ENCODE results near the gene STAB2. TPM values are rescaled to one million over a fixed set of nuclear protein-coding genes. Genes with fewer than 3 reads are reported as not detected.

Gene STAB2
- total and polyA plus RNA-seq, 7 experiments from 2014 or later, result not detected

GRCh38 chr12:103799504-103799856, 212.4 kb downstream of the STAB2 start:
- CTCF ChIA-PET, result no interaction called here
- Mint-ChIP-seq H3K27ac (no peak overlapping the region), H3K4me1 (peaks cover 0 to 5% (median 0%) of the 10 kb centered on the region in 7 donors), H3K9me3 (peaks cover 0 to 3% (median 0%) of the 10 kb centered on the region in 11 donors), H3K4me3 (no peak overlapping the region), H3K36me3 (peaks cover 0 to 65% (median 40%) of the 10 kb centered on the region in 5 donors), H3K27me3 (no peaks in the 10 kb centered on the region)
- no peak overlapping the region for H3K27ac ChIP-seq (ENCODE audit: low read depth, low read length)
- peaks cover 0 to 13% (median 0%) of the 10 kb centered on the region in 3 experiments for H3K36me3 ChIP-seq (ENCODE audit: control insufficient read depth in 2 of 3, insufficient read depth in 3 of 3, low read length in 3 of 3)
- intact Hi-C loops (cut with micrococcal nuclease), result no loop called here
- no peaks in the 10 kb centered on the region for H3K4me1 ChIP-seq (ENCODE audit: control insufficient read depth in 2 of 2, insufficient read depth in 2 of 2, low read length in 2 of 2)
- no peak overlapping the region for H3K4me3 ChIP-seq (ENCODE audit: low read length)
- DNase-seq (no peak), ATAC-seq (peak; percentile 45)
- POLR2A ChIA-PET, result no interaction called here
- no peaks in the 10 kb centered on the region for H3K27me3 ChIP-seq (ENCODE audit: control insufficient read depth in 2 of 2, insufficient read depth in 2 of 2, low read length in 2 of 2)
- H3K9me3 ChIP-seq (ENCODE audit: control insufficient read depth in 2 of 3, low read length in 3 of 3), result no peaks in the 10 kb centered on the region

GRCh38 chr12:103799857-103800771, 213.0 kb downstream of the STAB2 start:
- DNase-seq (no peak), ATAC-seq (peak; percentile 47)
- POLR2A ChIA-PET, result no interaction called here
- Histone ChIP-seq H3K4me1 (ENCODE audit: control insufficient read depth in 2 of 2, insufficient read depth in 2 of 2, low read length in 2 of 2) (no peaks in the 10 kb centered on the region), H3K9me3 (ENCODE audit: control insufficient read depth in 2 of 3, low read length in 3 of 3) (no peaks in the 10 kb centered on the region), H3K36me3 (ENCODE audit: control insufficient read depth in 2 of 3, insufficient read depth in 3 of 3, low read length in 3 of 3) (peaks cover 0 to 10% (median 0%) of the 10 kb centered on the region in 3 experiments), H3K4me3 (ENCODE audit: low read length) (no peak overlapping the region), H3K27ac (ENCODE audit: low read depth, low read length) (no peak overlapping the region), H3K27me3 (ENCODE audit: control insufficient read depth in 2 of 2, insufficient read depth in 2 of 2, low read length in 2 of 2) (no peaks in the 10 kb centered on the region)
- Mint-ChIP-seq H3K27me3 (no peaks in the 10 kb centered on the region), H3K4me1 (peaks cover 0 to 3% (median 0%) of the 10 kb centered on the region in 7 donors), H3K27ac (no peak overlapping the region), H3K9me3 (peaks cover 0 to 3% (median 0%) of the 10 kb centered on the region in 11 donors), H3K4me3 (no peak overlapping the region), H3K36me3 (peaks cover 0 to 62% (median 40%) of the 10 kb centered on the region in 5 donors)
- CTCF ChIA-PET, result no interaction called here
- intact Hi-C loops (cut with micrococcal nuclease), result no loop called here

GRCh38 chr12:103801709-103802585, 214.9 kb downstream of the STAB2 start:
- Mint-ChIP-seq H3K4me1 (peaks cover 0 to 3% (median 0%) of the 10 kb centered on the region in 7 donors), H3K4me3 (no peak overlapping the region), H3K27me3 (no peaks in the 10 kb centered on the region), H3K36me3 (peaks cover 0 to 66% (median 40%) of the 10 kb centered on the region in 5 donors), H3K27ac (no peak overlapping the region), H3K9me3 (peaks cover 0 to 3% (median 0%) of the 10 kb centered on the region in 11 donors)
- intact Hi-C loops (cut with micrococcal nuclease), result no loop called here
- no peaks in the 10 kb centered on the region for H3K27me3 ChIP-seq (ENCODE audit: control insufficient read depth in 2 of 2, insufficient read depth in 2 of 2, low read length in 2 of 2)
- H3K4me1 ChIP-seq (ENCODE audit: control insufficient read depth in 2 of 2, insufficient read depth in 2 of 2, low read length in 2 of 2), result no peaks in the 10 kb centered on the region
- no peak for ATAC-seq
- no peaks in the 10 kb centered on the region for H3K9me3 ChIP-seq (ENCODE audit: control insufficient read depth in 2 of 3, low read length in 3 of 3)
- ChIA-PET CTCF (no interaction called here), POLR2A (no interaction called here)
- H3K27ac ChIP-seq (ENCODE audit: low read depth, low read length), result no peak overlapping the region
- H3K36me3 ChIP-seq (ENCODE audit: control insufficient read depth in 2 of 3, insufficient read depth in 3 of 3, low read length in 3 of 3), result peaks cover 0 to 5% (median 0%) of the 10 kb centered on the region in 3 experiments
- DNase-seq, result no peak
- no peak overlapping the region for H3K4me3 ChIP-seq (ENCODE audit: low read length)

- H3K9me3 Mint-ChIP-seq, result peaks cover 0 to 3% (median 0%) of the 10 kb centered on the region in 11 donors
- Histone ChIP-seq H3K36me3 (ENCODE audit: control insufficient read depth in 2 of 3, insufficient read depth in 3 of 3, low read length in 3 of 3) (peaks cover 0 to 4% (median 0%) of the 10 kb centered on the region in 3 experiments), H3K27ac (ENCODE audit: low read depth, low read length) (no peak overlapping the region), H3K27me3 (ENCODE audit: control insufficient read depth in 2 of 2, insufficient read depth in 2 of 2, low read length in 2 of 2) (no peaks in the 10 kb centered on the region), H3K9me3 (ENCODE audit: control insufficient read depth in 2 of 3, low read length in 3 of 3) (no peaks in the 10 kb centered on the region), H3K4me1 (ENCODE audit: control insufficient read depth in 2 of 2, insufficient read depth in 2 of 2, low read length in 2 of 2) (no peaks in the 10 kb centered on the region), H3K4me3 (ENCODE audit: low read length) (no peak overlapping the region)
- CTCF ChIA-PET, result no interaction called here
- no peak overlapping the region for H3K4me3 Mint-ChIP-seq
- intact Hi-C loops (cut with micrococcal nuclease), result no loop called here
- H3K36me3 Mint-ChIP-seq, result peaks cover 0 to 67% (median 37%) of the 10 kb centered on the region in 5 donors
- POLR2A ChIA-PET, result no interaction called here
- H3K27me3 Mint-ChIP-seq, result no peaks in the 10 kb centered on the region
- H3K4me1 Mint-ChIP-seq, result peaks cover 0 to 5% (median 0%) of the 10 kb centered on the region in 7 donors
- no peak for ATAC-seq
- no peak for DNase-seq
- H3K27ac Mint-ChIP-seq, result no peak overlapping the region
These were observed 215.5 kb downstream of the STAB2 start for GRCh38 chr12:103802586-103802886.

- ATAC-seq, result no peak
- intact Hi-C loops (cut with micrococcal nuclease), result no loop called here
- Mint-ChIP-seq H3K4me3 (no peak overlapping the region), H3K9me3 (peaks cover 0 to 3% (median 0%) of the 10 kb centered on the region in 11 donors), H3K27me3 (no peaks in the 10 kb centered on the region), H3K36me3 (peaks cover 0 to 61% (median 40%) of the 10 kb centered on the region in 5 donors), H3K27ac (no peak overlapping the region), H3K4me1 (peaks cover 0 to 5% (median 0%) of the 10 kb centered on the region in 7 donors)
- DNase-seq, result no peak
- H3K36me3 ChIP-seq (ENCODE audit: control insufficient read depth in 2 of 3, insufficient read depth in 3 of 3, low read length in 3 of 3), result peaks cover 0 to 2% (median 0%) of the 10 kb centered on the region in 3 experiments
- H3K4me1 ChIP-seq (ENCODE audit: control insufficient read depth in 2 of 2, insufficient read depth in 2 of 2, low read length in 2 of 2), result no peaks in the 10 kb centered on the region
- ChIA-PET POLR2A (no interaction called here), CTCF (no interaction called here)
- H3K9me3 ChIP-seq (ENCODE audit: control insufficient read depth in 2 of 3, low read length in 3 of 3), result no peaks in the 10 kb centered on the region
- H3K4me3 ChIP-seq (ENCODE audit: low read length), result no peak overlapping the region
- no peak overlapping the region for H3K27ac ChIP-seq (ENCODE audit: low read depth, low read length)
- no peaks in the 10 kb centered on the region for H3K27me3 ChIP-seq (ENCODE audit: control insufficient read depth in 2 of 2, insufficient read depth in 2 of 2, low read length in 2 of 2)
These were observed 216.8 kb downstream of the STAB2 start for GRCh38 chr12:103803847-103804246.

GRCh38 chr12:103805655-103806360, 218.7 kb downstream of the STAB2 start:
- POLR2A ChIA-PET, result no interaction called here
- intact Hi-C loops (cut with micrococcal nuclease), result no loop called here
- no peak overlapping the region for H3K4me3 Mint-ChIP-seq
- H3K27ac Mint-ChIP-seq, result peak overlapping the region in 1 of 9 donors; percentile 2
- DNase-seq, result no peak
- Histone ChIP-seq H3K4me3 (ENCODE audit: low read length) (no peak overlapping the region), H3K36me3 (ENCODE audit: control insufficient read depth in 2 of 3, insufficient read depth in 3 of 3, low read length in 3 of 3) (no peaks in the 10 kb centered on the region), H3K4me1 (ENCODE audit: control insufficient read depth in 2 of 2, insufficient read depth in 2 of 2, low read length in 2 of 2) (no peaks in the 10 kb centered on the region), H3K27me3 (ENCODE audit: control insufficient read depth in 2 of 2, insufficient read depth in 2 of 2, low read length in 2 of 2) (no peaks in the 10 kb centered on the region), H3K9me3 (ENCODE audit: control insufficient read depth in 2 of 3, low read length in 3 of 3) (no peaks in the 10 kb centered on the region), H3K27ac (ENCODE audit: low read depth, low read length) (no peak overlapping the region)
- no peaks in the 10 kb centered on the region for H3K27me3 Mint-ChIP-seq
- CTCF ChIA-PET, result no interaction called here
- no peak for ATAC-seq
- peaks cover 0 to 1% (median 0%) of the 10 kb centered on the region in 11 donors for H3K9me3 Mint-ChIP-seq
- peaks cover 1 to 60% (median 29%) of the 10 kb centered on the region in 5 donors for H3K36me3 Mint-ChIP-seq
- H3K4me1 Mint-ChIP-seq, result peaks cover 0 to 2% (median 0%) of the 10 kb centered on the region in 7 donors
